Right renal cortex interstitium (tissue), 3 donors: Measurements from ENCODE around the gene SLC22A7. TPM values are rescaled to one million over a fixed set of nuclear protein-coding genes. Genes with fewer than 3 reads are reported as not detected.

Source experiments
- DNase-seq, 3 donors: peaks; one replicate each; pipeline ENCODE4 v3.0.0-alpha.2; 2013; ENCODE audit warnings: low read depth in 3 of 3, low spot score in 2 of 3
- polyA plus RNA-seq, 3 donors: library from polyadenylated mRNA; unstranded; fragments of 120-200 nt; gene quantifications; one replicate each; pipeline ENCODE4 v1.2.1, GENCODE V29; 2013; ENCODE audit not compliant: insufficient read length in 3 of 3

SLC22A7 gene
- polyA plus RNA-seq, 3 donors: 0.25 to 2.0 (median 0.75) TPM

- DNase-seq: no peak
These were observed 15.2 kb upstream of the SLC22A7 start for GRCh38 chr6:43282636-43283513.

DNA sequence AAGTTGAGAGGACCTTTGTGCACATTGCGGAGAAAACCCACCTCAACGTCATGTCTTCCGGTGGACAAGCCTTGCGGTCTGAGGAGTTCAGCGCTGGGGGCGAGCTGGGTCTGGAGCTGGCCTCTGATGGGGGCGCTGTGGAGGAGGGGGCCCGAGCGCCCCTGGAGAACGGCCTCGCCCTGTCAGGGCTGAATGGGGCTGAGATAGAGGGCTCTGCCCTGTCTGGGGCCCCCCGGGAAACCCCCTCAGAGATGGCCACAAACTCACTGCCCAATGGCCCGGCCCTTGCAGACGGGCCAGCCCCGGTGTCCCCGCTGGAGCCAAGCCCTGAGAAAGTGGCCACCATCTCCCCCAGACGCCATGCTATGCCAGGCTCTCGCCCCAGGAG, 14.6 kb upstream of the SLC22A7 start:
- no peak for DNase-seq

- no peak for DNase-seq
These were observed 14.2 kb upstream of the SLC22A7 start for GRCh38 chr6:43283905-43284304.

DNA sequence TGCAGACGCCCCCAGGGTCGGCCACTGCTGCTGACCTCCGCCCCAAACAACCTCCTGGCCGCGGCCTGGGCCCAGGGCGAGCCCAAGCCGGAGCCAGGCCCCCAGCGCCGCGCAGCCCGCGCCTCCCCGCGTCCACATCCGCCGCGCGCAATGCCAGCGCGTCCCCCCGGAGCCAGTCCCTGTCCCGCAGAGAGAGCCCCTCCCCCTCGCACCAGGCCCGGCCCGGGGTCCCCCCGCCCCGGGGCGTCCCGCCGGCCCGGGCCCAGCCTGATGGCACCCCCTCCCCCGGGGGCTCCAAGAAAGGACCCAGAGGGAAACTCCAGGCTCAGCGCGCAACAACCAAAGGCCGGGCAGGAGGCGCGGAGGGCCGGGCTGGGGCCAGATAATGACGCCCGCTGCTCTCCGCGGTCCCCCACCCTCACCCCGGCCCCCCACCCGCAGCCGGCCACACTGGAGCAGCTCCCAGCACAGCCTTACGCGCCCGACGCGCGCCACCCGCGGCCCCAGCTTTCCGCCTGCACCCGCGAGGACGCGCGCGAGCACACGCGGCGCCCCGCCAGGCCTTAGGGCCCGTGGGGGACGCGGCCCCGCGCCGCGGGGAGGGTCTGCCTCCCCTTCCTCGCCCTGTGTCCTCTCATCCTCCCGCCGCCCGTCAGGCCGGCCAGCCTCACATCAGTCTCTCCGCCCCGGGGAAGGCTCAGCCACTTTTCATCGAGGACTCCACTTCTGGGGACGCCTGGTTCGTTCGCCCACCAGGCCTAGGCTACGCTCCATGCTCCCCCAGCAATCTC, 12.9 kb upstream of the SLC22A7 start:
- no peak for DNase-seq

- DNase-seq: no peak
These were observed 12.2 kb upstream of the SLC22A7 start for GRCh38 chr6:43285832-43286231.

DNA sequence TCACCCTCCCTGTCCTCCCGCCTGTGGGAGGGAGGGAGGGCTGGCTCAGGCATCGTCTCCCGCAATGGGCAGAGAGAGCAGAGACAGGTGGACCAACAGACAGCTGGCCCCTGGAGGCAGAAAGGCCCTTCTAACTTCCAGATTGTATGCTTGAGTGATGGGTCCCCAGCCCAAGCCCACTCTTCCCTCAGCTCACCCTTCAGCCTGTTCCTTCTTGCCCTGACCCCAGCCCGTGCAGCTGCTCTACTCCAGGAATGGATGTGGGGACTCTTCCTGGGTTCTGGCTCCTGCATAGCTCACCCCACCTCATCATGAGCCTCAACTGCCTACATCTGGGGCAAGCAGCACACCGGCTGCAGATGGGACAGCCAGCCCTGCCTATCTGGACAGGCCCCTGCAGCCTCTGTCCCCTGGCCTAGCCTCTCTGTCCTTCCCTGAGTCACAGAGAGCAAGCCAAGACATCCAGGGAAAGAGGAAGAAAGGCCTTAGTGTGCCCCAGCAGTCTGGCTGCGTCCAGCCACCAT, 11.5 kb upstream of the SLC22A7 start:
- DNase-seq: no peak

GRCh38 chr6:43286980-43287716, 10.9 kb upstream of the SLC22A7 start:
- DNase-seq: no peak

GRCh38 chr6:43287717-43288679, 10.1 kb upstream of the SLC22A7 start:
- no peak for DNase-seq

GRCh38 chr6:43290339-43290904, 7.6 kb upstream of the SLC22A7 start:
- DNase-seq: no peak

GRCh38 chr6:43290905-43291355, 7.1 kb upstream of the SLC22A7 start:
- no peak for DNase-seq

- DNase-seq: no peak
These were observed 6.4 kb upstream of the SLC22A7 start for GRCh38 chr6:43291708-43292107.

GRCh38 chr6:43292341-43292740, 5.7 kb upstream of the SLC22A7 start:
- DNase-seq: no peak

GRCh38 chr6:43292763-43293318, 5.2 kb upstream of the SLC22A7 start:
- DNase-seq: no peak

GRCh38 chr6:43293698-43294097, 4.4 kb upstream of the SLC22A7 start:
- no peak for DNase-seq

DNA sequence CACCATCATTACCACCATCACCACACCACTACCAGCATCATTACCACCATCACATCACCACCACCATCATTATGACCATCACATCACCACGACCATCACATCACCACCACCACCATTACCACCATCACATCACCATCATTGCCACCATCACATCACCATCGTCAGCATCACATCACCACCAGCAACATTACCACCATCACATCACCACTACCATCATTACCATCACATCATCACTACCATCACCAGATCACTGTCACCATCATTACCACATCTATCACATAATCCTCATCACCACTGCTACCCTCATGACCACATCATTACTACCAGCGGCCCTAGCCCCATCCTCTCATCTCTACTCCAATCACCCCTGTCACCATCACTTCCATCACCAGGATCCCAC, 3.5 kb upstream of the SLC22A7 start:
- no peak for DNase-seq

DNA sequence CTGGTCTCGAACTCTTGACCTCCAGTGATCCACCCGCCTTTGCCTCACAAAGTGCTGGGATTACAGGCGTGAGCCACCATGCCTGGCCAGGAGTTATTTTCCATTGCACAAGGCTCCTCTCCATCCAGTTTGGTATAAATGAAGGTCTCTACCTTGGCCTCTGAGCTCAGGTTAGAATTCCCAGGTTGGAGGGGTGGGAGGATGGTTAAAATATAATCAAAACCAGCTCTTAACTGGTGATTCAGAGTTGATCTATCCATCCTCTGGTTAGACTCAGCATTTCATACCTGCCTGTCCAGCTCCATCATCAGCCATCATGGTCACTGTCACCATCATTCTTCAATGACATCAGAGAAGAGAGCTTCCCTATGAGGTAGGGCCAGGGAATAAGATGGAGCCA, 2.6 kb upstream of the SLC22A7 start:
- no peak for DNase-seq

GRCh38 chr6:43296780-43297497, 1.1 kb upstream of the SLC22A7 start:
- DNase-seq: no peak

DNA sequence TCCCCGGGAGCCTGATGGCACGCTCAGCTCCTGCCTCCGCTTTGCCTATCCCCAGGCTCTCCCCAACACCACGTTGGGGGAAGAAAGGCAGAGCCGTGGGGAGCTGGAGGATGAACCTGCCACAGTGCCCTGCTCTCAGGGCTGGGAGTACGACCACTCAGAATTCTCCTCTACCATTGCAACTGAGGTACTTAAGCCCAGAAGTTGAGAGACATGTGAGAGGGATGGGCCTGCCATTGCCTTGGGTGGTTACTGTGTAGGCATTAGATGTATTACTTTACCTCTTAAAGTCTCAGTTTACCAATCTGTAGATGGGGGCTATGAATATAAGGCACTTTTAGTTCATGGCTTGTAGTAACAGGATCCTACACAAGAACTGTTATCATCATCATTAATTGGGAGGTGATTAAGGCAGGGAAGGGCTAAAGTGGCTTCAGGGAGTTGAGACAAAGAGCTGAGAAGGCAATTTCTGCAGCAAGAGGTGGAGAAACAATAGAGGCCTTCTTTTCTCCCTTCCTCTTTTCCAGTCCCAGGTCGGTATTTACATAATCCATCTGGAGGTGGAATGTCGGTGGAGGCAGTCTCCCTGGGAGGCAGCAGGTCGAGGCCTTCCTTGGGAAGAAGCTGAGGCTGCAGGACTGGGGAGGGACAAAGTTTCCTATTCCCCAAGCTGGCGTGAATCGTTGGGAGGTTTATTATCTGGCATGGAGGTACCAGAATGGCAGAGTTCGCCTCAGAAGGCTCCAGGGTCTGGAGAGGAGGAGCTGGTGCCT, 691 bp downstream of the SLC22A7 start:
- DNase-seq: no peak
